HG02885 (cell line): ENCODE data around the gene METTL2A.
A peak's percentile ranks its signal among the peaks of the same experiment; 100 is the strongest.
"Not testable (repeated sequence)": the region's sequence is repeated elsewhere in the genome, so short reads cannot be mapped to it uniquely, and the experiment has no call there.

ENCODE experiments used
- ATAC-seq: cut with Tn5 transposase; IDR thresholded peaks from one replicate; pipeline ENCODE4 v1.9.1; 2021; ENCODE audit warnings: mild to moderate bottlenecking; ENCODE audit not compliant: unreplicated experiment, poor library complexity

Gene METTL2A

GRCh38 chr17:62423647-62424461, at the start of gene METTL2A:
Gene METTL2A (plus strand): TSS chr17:62423897. CDS start chr17:62423903, 6 bp downstream.
- ATAC-seq, result peak; percentile 91

- ATAC-seq, result no peak
Measured at GRCh38 chr17:62380253-62380652, 43.4 kb upstream of the METTL2A start, which contains the start of gene EFCAB3. Gene EFCAB3 (plus strand): TSS chr17:62380553. CDS start chr17:62382980, 2,427 bp downstream.

GRCh38 chr17:62381561-62381960, 42.1 kb upstream of the METTL2A start:
- no peak for ATAC-seq

- ATAC-seq, result no peak
Measured at GRCh38 chr17:62388856-62389255, 34.8 kb upstream of the METTL2A start.

GRCh38 chr17:62392908-62393307, 30.8 kb upstream of the METTL2A start:
- no peak for ATAC-seq

GRCh38 chr17:62398891-62399290, 24.8 kb upstream of the METTL2A start:
- no peak for ATAC-seq

GRCh38 chr17:62405451-62405850, 18.2 kb upstream of the METTL2A start:
- ATAC-seq, result no peak

GRCh38 chr17:62413090-62413489, 10.6 kb upstream of the METTL2A start:
- not testable (repeated sequence) for ATAC-seq

- ATAC-seq, result not testable (repeated sequence)
Measured at GRCh38 chr17:62426214-62426613, 2.5 kb downstream of the METTL2A start.

GRCh38 chr17:62435251-62435650, 11.6 kb downstream of the METTL2A start:
- ATAC-seq, result not testable (repeated sequence)

GRCh38 chr17:62441181-62441580, 17.5 kb downstream of the METTL2A start:
- ATAC-seq, result not testable (repeated sequence)

- no peak for ATAC-seq
Measured at GRCh38 chr17:62444063-62444462, 20.4 kb downstream of the METTL2A start.

GRCh38 chr17:62445791-62446190, 22.1 kb downstream of the METTL2A start:
- ATAC-seq, result not testable (repeated sequence)

- not testable (repeated sequence) for ATAC-seq
Measured at GRCh38 chr17:62452195-62452594, 28.5 kb downstream of the METTL2A start.

- ATAC-seq, result not testable (repeated sequence)
Measured at GRCh38 chr17:62453041-62453440, 29.3 kb downstream of the METTL2A start.

GRCh38 chr17:62453656-62454055, 30.0 kb downstream of the METTL2A start:
- peak; percentile 20 for ATAC-seq

GRCh38 chr17:62454111-62454510, 30.4 kb downstream of the METTL2A start:
- ATAC-seq, result peak; percentile 60

- no peak for ATAC-seq
Measured at GRCh38 chr17:62456016-62456415, 32.3 kb downstream of the METTL2A start.

GRCh38 chr17:62458483-62458882, 34.8 kb downstream of the METTL2A start:
- ATAC-seq, result not testable (repeated sequence)

- not testable (repeated sequence) for ATAC-seq
Measured at GRCh38 chr17:62464422-62464821, 40.7 kb downstream of the METTL2A start.

- not testable (repeated sequence) for ATAC-seq
Measured at GRCh38 chr17:62465271-62465670, 41.6 kb downstream of the METTL2A start.
